Stomach smooth muscle (tissue), 2 donors: Measurements from ENCODE around the gene FAM107B.
"Not testable (repeated sequence)": the region's sequence is repeated elsewhere in the genome, so short reads cannot be mapped to it uniquely, and the experiment has no call there.

Experiments
- H3K27ac ChIP-seq: one replicate; pipeline ENCODE4 v1.7.0; 2013; ENCODE audit warnings: mild to moderate bottlenecking, low read length, inconsistent platforms
- H3K27me3 ChIP-seq, 2 donors: one replicate each; pipeline ENCODE4 v1.7.0; 2013; ENCODE audit warnings: low read length in 2 of 2; ENCODE audit not compliant: insufficient read depth in 2 of 2, control insufficient read depth in 1 of 2
- H3K36me3 ChIP-seq, 2 donors: one replicate each; pipeline ENCODE4 v1.7.0; 2013; ENCODE audit warnings: low read length in 2 of 2; ENCODE audit not compliant: control insufficient read depth in 2 of 2, insufficient read depth in 2 of 2
- H3K4me1 ChIP-seq: one replicate; pipeline ENCODE4 v1.7.0; 2013; ENCODE audit warnings: low read length; ENCODE audit not compliant: control insufficient read depth, insufficient read depth
- H3K4me3 ChIP-seq, 2 donors: one replicate each; pipeline ENCODE4 v1.7.0; 2013; ENCODE audit warnings: low read length in 2 of 2
- H3K9ac ChIP-seq, 2 donors: one replicate each; pipeline ENCODE4 v1.7.0; 2013; ENCODE audit warnings: low read length in 2 of 2, mild to moderate bottlenecking in 1 of 2
- H3K9me3 ChIP-seq, 2 donors: one replicate each; pipeline ENCODE4 v1.7.0; 2013; ENCODE audit warnings: low read length in 2 of 2; ENCODE audit not compliant: control insufficient read depth in 2 of 2
- donor health status: healthy.
- donor health status: Pancreatic carcinoma.

FAM107B gene

DNA sequence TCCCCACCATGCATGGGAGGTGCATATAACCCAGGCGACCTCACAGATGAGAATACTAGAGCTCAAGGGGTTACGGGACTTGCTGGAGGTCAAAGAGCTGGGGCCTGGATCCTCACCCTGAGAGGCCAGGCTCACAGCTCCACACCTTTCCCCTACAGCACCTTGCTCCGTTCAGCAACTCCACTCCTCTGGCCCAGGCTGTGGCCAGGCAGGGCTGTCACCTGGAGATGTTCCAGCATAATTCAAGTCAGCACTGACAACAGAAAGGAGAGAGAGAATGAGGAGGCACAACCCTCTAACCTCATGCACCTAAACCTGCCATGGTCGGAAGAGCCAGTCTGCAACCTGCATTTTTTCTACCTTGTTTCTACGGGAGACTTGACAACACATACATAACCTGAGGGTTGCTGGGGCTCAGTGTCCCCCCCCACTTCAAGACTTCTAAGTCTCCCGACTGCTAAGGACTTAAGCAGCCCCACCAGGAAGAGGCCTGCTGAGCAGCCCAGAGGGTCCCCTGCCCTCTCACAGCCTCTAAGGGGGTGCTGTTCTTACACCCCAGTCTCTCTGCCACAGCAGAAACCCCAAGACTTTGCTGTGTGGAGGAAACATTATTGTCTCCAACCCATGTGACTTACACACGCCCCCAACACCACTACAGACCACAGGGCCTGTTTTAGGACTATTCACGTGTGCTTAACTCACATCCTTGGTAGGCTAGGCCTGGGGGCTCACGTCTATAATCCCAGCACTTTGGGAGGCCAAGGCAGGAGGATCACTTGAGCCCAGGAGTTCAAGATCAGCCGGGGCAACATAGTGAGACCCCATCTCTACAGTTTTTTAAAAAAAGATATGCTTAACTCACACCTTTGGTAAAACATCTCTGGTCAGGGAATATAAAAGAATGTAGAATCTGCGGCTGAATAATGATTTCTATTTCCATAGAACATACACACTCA is 175.6 kb downstream of the FAM107B start:
- no peak overlapping the region for H3K4me3 ChIP-seq
- no peak overlapping the region for H3K9ac ChIP-seq
- no peaks in the 10 kb centered on the region for H3K9me3 ChIP-seq
- no peak overlapping the region for H3K27ac ChIP-seq
- H3K4me1 ChIP-seq, result peaks cover 9% of the 10 kb centered on the region
- H3K36me3 ChIP-seq, result peaks cover 2 to 4% of the 10 kb centered on the region in 2 donors
- no peaks in the 10 kb centered on the region for H3K27me3 ChIP-seq

- H3K4me3 ChIP-seq, result no peak overlapping the region
- no peak overlapping the region for H3K9ac ChIP-seq
- H3K36me3 ChIP-seq, result peaks cover 2 to 4% of the 10 kb centered on the region in 2 donors
- H3K27ac ChIP-seq, result no peak overlapping the region
- H3K4me1 ChIP-seq, result peaks cover 6% of the 10 kb centered on the region
- no peaks in the 10 kb centered on the region for H3K27me3 ChIP-seq
- H3K9me3 ChIP-seq, result no peaks in the 10 kb centered on the region
Observed at GRCh38 chr10:14595526-14596182, 179.0 kb downstream of the FAM107B start.

DNA sequence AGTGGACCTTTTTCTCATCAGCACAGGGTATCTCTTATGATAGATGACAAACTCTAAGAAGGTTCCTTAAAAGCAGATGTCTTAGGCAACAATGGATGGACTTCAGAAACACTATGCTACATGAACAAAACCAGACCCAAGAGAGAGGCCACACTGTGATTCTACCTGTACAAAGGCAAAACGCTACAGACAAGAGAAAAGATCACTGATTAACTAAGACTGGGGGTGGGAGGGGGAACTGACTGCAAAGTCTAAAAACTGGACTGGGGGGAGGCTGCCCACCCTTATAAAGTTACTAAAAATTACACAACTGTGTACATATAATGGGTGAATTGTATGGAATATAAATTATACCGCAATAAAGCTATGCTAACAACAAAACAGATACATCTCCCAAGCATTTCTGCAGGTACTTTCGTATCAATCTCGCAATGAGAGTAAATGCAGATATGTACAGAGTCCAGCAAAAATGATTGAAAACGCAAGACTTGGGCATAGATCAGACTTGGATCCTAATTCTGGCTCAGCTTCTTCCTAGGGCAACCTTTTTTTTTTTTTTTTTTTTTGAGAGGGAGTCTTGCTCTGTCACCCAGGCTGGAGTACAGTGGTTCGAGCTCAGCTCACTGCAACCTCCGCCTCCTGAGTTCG is 179.7 kb downstream of the FAM107B start:
- H3K27me3 ChIP-seq, result no peaks in the 10 kb centered on the region
- H3K4me3 ChIP-seq, result no peak overlapping the region
- H3K9ac ChIP-seq, result no peak overlapping the region
- H3K9me3 ChIP-seq, result no peaks in the 10 kb centered on the region
- no peak overlapping the region for H3K27ac ChIP-seq
- H3K36me3 ChIP-seq, result peaks cover 2 to 4% of the 10 kb centered on the region in 2 donors
- peaks cover 6% of the 10 kb centered on the region for H3K4me1 ChIP-seq

DNA sequence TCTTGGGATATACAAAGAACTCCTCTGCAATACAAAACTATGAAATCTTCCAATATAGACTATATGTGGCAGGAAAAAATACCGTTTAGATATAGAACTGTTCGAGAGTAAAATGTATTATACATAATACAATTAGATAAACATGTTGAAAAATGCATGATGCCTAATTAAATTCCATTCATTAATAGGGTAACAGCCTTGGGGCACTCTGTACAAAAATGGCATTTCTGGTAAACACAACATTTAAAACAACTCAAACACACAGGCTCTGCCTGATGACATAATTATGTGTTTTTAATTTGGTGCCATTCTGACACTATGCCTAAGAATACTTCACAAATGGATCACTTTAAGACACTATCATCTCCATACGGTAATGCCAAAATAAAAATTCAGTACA is 180.9 kb downstream of the FAM107B start:
- H3K9me3 ChIP-seq, result no peaks in the 10 kb centered on the region
- H3K36me3 ChIP-seq, result peaks cover under 1 to 2% of the 10 kb centered on the region in 2 donors
- H3K4me1 ChIP-seq, result peaks cover 6% of the 10 kb centered on the region
- H3K27ac ChIP-seq, result no peak overlapping the region
- no peaks in the 10 kb centered on the region for H3K27me3 ChIP-seq
- H3K9ac ChIP-seq, result no peak overlapping the region
- no peak overlapping the region for H3K4me3 ChIP-seq

DNA sequence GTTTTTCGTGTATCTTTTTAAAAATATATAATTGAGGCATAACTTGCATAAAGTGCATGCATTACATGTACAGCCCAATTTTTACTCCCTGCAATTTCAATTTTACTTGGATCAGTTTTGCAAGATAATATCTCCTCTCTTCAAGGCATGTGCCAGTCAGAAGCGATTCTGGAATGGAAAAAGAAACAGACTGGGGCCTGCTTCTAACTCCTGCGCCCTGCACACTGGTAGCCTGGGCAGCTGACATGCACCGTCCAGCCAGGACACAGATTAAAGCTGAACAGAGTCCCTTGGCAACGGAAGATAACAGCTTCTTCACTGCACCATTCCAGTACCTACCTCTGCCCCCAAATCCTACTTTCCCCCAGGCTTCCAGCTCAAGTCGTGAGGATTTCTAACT is 182.1 kb downstream of the FAM107B start:
- no peaks in the 10 kb centered on the region for H3K27me3 ChIP-seq
- no peak overlapping the region for H3K4me3 ChIP-seq
- no peaks in the 10 kb centered on the region for H3K9me3 ChIP-seq
- H3K27ac ChIP-seq, result no peak overlapping the region
- no peak overlapping the region for H3K9ac ChIP-seq
- H3K36me3 ChIP-seq, result no peaks in the 10 kb centered on the region
- H3K4me1 ChIP-seq, result peaks cover 12% of the 10 kb centered on the region

- Histone ChIP-seq H3K27me3 (no peaks in the 10 kb centered on the region), H3K9ac (no peak overlapping the region), H3K9me3 (no peaks in the 10 kb centered on the region), H3K4me3 (no peak overlapping the region), H3K4me1 (peaks cover 12% of the 10 kb centered on the region), H3K36me3 (no peaks in the 10 kb centered on the region), H3K27ac (no peak overlapping the region)
Observed at GRCh38 chr10:14592026-14592425, 182.7 kb downstream of the FAM107B start.

DNA sequence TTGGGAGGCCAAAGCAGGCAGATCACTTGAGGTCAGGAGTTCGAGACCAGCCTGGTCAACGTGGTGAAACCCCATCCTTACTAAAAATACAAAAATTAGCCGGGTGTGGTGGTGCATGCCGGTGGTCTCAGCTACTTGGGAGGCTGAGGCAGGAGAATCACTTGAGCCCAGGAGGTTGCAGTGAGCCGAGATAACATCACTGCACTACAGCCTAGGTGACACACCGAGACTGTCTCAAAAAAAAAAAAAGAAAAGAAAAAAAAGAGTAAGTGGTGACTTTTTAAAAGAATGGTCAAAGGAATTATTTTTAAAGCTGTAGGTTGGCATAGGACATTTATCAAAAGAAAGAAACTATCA is 185.8 kb downstream of the FAM107B start:
- H3K4me1 ChIP-seq, H3K27me3 ChIP-seq, H3K36me3 ChIP-seq, H3K27ac ChIP-seq, H3K4me3 ChIP-seq, H3K9me3 ChIP-seq, H3K9ac ChIP-seq: not testable (repeated sequence)

GRCh38 chr10:14588084-14588937 is 186.4 kb downstream of the FAM107B start:
- peak overlapping the region in 1 of 2 donors; percentile 40 for H3K4me3 ChIP-seq
- H3K27ac ChIP-seq, result no peak overlapping the region
- no peaks in the 10 kb centered on the region for H3K27me3 ChIP-seq
- H3K9me3 ChIP-seq, result no peaks in the 10 kb centered on the region
- H3K4me1 ChIP-seq, result peaks cover 9% of the 10 kb centered on the region
- H3K9ac ChIP-seq, result no peak overlapping the region
- H3K36me3 ChIP-seq, result no peaks in the 10 kb centered on the region

DNA sequence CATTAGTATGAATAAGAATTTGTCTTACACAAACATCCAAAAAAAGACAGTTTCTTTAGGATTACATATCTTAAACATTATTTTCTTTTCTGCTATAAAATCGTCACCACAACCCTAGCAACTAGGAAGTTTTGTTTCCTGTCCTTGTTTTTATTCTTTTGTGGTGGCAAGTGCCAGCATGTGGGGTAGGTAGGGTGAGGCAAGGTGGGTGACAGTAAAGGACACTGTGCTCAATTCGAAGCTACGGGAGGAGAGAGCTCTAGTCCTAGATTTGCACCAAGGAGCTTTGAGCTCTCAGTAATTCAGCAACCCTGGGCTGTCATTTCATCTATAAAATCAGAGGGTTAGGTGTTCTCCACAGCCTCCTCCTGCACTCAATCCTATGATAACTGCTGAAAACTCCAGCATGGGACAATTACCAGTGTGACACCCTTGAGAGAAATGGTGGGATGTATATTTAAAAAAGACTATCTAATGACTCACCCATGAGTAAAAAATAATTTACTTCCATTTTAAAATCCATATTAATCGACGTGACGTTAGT is 187.1 kb downstream of the FAM107B start:
- Histone ChIP-seq H3K4me1 (peaks cover 7% of the 10 kb centered on the region), H3K9me3 (no peaks in the 10 kb centered on the region), H3K27ac (no peak overlapping the region), H3K36me3 (no peaks in the 10 kb centered on the region), H3K9ac (no peak overlapping the region), H3K4me3 (no peak overlapping the region), H3K27me3 (no peaks in the 10 kb centered on the region)

DNA sequence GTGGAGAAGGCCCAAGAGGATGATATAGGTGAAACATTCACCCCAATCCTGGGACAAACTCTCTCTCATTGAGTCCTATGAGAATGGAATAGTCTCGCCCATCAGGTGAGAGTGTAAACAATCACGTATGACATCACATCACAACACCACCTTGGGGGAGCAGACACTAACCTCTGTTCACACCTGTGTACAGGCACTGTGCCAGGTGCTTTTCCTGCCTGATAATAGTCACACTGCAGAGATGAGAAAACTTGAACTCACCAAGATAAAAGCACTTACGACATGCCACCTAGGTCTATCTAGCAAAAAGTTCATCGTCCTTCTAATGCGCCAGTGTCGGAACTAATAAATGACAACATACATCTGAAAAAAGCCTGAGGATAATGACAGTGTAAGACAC is 187.8 kb downstream of the FAM107B start:
- Histone ChIP-seq H3K27me3 (no peaks in the 10 kb centered on the region), H3K27ac (no peak overlapping the region), H3K9me3 (no peaks in the 10 kb centered on the region), H3K36me3 (no peaks in the 10 kb centered on the region), H3K4me1 (peaks cover 7% of the 10 kb centered on the region), H3K4me3 (no peak overlapping the region), H3K9ac (no peak overlapping the region)
